IPS-18c (cell line): ENCODE results near the gene ENOX1.

Experiments
- H3K4me3 ChIP-seq: 2 replicates; pipeline ENCODE4 v1.7.0; 2013; ENCODE audit warnings: low read depth, mild to moderate bottlenecking, low read length, moderate library complexity; ENCODE audit not compliant: insufficient read depth
- H3K9me3 ChIP-seq: one replicate; pipeline ENCODE4 v1.6.1; 2013; ENCODE audit warnings: mild to moderate bottlenecking, low read length, moderate library complexity; ENCODE audit not compliant: control insufficient read depth, insufficient read depth

The ENOX1 gene

GRCh38 chr13:43763143-43763759 lies 23.5 kb downstream of the ENOX1 start:
- no peak overlapping the region for H3K4me3 ChIP-seq
- no peaks in the 10 kb centered on the region for H3K9me3 ChIP-seq

DNA sequence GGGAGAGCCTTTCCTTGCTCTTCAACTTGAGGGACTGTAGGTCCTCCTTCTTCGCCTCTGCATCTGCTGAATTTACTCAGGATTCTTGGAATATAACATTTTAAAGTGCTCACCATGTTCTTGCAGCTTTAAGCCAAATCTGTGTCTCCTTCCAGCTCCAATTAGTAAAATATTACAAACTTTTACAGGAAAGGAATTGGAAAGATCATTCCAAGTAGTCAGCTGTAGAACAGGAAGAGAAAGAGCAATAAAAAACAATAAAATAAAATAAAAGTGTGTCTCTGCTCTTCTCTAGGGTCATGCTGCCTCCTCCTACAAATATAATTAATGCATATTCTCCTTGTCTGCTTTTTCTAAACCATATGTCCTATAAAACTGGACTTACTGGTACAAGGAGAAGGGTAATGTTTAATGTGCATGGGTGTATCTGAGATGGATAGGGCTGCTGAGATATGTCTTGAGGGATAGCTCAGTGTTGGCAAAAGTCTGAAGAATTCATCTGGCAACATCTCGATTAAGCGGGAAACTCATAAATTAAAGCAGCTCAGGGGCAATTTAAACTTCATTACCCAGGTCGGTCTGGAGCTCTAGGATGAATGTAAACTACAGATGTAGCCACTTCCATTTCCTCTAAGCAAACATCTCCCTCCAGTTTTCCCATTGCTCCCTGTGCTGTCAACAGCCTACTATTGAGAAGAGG lies 25.0 kb downstream of the ENOX1 start:
- no peak overlapping the region for H3K4me3 ChIP-seq
- no peaks in the 10 kb centered on the region for H3K9me3 ChIP-seq

- no peaks in the 10 kb centered on the region for H3K9me3 ChIP-seq
- H3K4me3 ChIP-seq: no peak overlapping the region
Measured at GRCh38 chr13:43760257-43760656, 26.5 kb downstream of the ENOX1 start.

GRCh38 chr13:43758834-43759233 lies 27.9 kb downstream of the ENOX1 start:
- Histone ChIP-seq H3K9me3 (no peaks in the 10 kb centered on the region), H3K4me3 (no peak overlapping the region)

DNA sequence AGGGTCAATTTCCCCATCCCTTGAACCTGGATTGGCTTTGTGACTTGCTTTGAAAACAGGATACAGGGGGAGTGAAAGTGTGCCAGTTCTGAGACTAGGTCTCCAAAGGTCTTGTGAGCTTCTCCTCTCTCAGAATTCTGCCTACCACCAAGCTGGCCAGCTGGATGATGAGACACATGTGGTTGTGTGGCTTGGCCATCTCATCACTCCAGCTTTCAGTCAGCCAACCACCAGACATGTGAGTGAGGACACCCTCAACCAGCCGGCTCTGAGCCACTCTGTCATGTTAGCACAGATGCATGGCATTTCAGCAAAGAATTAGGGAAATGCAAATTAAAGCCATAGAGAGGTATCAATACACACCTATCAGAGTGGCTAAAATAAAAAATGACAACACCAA lies 29.5 kb downstream of the ENOX1 start:
- Histone ChIP-seq H3K4me3 (no peak overlapping the region), H3K9me3 (no peaks in the 10 kb centered on the region)

GRCh38 chr13:43755844-43756243 lies 30.9 kb downstream of the ENOX1 start:
- Histone ChIP-seq H3K9me3 (no peaks in the 10 kb centered on the region), H3K4me3 (no peak overlapping the region)

- no peaks in the 10 kb centered on the region for H3K9me3 ChIP-seq
- H3K4me3 ChIP-seq: no peak overlapping the region
Measured at GRCh38 chr13:43751624-43752023, 35.1 kb downstream of the ENOX1 start.

DNA sequence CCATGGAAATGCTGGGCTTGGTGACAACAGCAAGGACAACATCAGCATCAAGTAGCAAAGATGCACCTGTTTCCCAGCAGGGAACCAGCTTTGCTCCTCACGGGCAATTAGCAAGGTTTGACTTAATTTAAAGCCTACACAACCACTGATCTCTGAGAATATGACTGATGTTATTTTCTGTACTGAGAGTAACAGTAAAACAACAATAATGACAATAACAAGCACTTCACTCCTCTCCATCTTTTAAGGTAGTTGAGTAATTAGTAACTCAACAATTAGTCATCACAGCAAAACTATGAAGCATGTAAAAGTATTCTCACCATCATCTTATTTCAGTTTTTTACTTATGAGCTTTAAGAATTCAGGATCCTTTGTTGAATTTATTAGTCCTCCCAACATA lies 37.3 kb downstream of the ENOX1 start:
- H3K4me3 ChIP-seq: no peak overlapping the region

GRCh38 chr13:43744261-43745031 lies 42.3 kb downstream of the ENOX1 start:
- H3K4me3 ChIP-seq: no peak overlapping the region
- no peaks in the 10 kb centered on the region for H3K9me3 ChIP-seq

More for the DNA sequence above, 37.3 kb downstream of the ENOX1 start:
- H3K9me3 ChIP-seq: no peaks in the 10 kb centered on the region

- no peak overlapping the region for H3K4me3 ChIP-seq
- no peaks in the 10 kb centered on the region for H3K9me3 ChIP-seq
Measured at GRCh38 chr13:43742911-43743310, 43.9 kb downstream of the ENOX1 start.

- Histone ChIP-seq H3K4me3 (no peak overlapping the region), H3K9me3 (no peaks in the 10 kb centered on the region)
Measured at GRCh38 chr13:43737392-43737923, 49.3 kb downstream of the ENOX1 start.

DNA sequence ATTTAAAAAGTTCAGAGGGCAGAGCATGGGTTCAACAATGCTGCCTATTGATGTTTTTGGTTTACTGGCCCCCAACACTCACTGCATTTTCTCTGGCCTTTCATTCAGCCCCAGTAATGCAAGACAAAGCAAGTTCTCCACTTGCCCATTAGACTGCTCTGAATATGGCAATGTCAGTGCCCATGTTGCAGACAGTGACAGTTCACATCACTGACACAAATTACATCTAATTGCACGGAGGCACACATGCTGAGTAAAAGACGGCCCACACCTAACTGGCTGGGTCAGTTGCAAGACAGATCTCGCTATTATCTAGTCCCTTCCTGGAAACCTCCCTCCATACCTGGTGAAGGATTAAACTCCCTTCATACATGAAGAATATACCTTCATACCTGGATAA lies 54.0 kb downstream of the ENOX1 start:
- no peaks in the 10 kb centered on the region for H3K9me3 ChIP-seq
- H3K4me3 ChIP-seq: no peak overlapping the region

GRCh38 chr13:43731296-43731695 lies 55.5 kb downstream of the ENOX1 start:
- no peaks in the 10 kb centered on the region for H3K9me3 ChIP-seq
- H3K4me3 ChIP-seq: no peak overlapping the region

GRCh38 chr13:43730642-43731041 lies 56.1 kb downstream of the ENOX1 start:
- no peaks in the 10 kb centered on the region for H3K9me3 ChIP-seq
- no peak overlapping the region for H3K4me3 ChIP-seq

DNA sequence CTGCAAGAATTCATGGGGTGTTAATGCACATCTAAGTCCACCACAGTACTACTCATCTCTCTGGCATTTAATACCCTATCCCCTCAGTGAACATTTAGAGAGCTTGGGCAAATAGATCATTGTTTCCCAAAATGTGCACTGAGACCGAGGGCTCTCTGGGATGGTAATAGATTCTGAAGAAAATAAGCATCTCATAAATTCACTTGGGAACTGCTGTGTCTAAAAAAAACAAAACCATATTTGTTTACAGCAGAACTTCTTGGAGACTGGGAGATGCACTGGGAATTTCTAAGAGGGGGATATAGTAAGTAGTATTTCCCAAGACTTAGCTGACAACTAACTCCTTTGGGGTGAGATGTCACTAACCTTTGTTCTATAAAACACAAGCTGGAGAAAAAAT lies 58.4 kb downstream of the ENOX1 start:
- no peaks in the 10 kb centered on the region for H3K9me3 ChIP-seq
- no peak overlapping the region for H3K4me3 ChIP-seq

DNA sequence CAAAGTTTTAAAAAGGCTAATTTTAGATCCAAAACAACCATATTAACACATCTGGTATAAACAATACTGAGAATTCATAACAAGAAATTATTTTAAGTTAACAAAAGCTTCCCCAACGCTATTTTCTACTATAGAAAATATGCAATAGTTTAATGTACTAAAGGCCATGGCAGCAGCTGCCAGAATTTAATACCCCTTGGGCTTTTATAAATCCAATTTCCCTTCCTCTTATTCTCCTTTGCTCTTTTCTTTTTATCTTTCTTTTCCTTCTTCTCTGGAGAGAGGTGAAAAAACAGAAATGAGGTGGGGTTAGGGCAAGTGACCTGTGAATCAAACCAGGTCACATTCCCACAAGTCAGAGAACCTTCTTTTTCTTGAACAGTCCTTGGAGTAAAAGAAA lies 58.9 kb downstream of the ENOX1 start:
- Histone ChIP-seq H3K4me3 (no peak overlapping the region), H3K9me3 (no peaks in the 10 kb centered on the region)

GRCh38 chr13:43725460-43725859 lies 61.3 kb downstream of the ENOX1 start:
- H3K4me3 ChIP-seq: no peak overlapping the region
- no peaks in the 10 kb centered on the region for H3K9me3 ChIP-seq
